Fibroblast of skin of back (primary cell): Measurements from ENCODE around the gene NFASC.
A peak's percentile ranks its signal among the peaks of the same experiment; 100 is the strongest.

Experiments used
- DNase-seq: peaks from one replicate; pipeline ENCODE4 v3.0.0-alpha.2; 2013

Gene NFASC

GRCh38 chr1:205065666-205066065 lies 195.0 kb downstream of the NFASC start:
- no peak for DNase-seq

GRCh38 chr1:205066141-205066818 lies 195.6 kb downstream of the NFASC start:
- DNase-seq = no peak

GRCh38 chr1:205067031-205067430 lies 196.4 kb downstream of the NFASC start:
- DNase-seq = no peak

GRCh38 chr1:205068001-205068400 lies 197.3 kb downstream of the NFASC start:
- no peak for DNase-seq

- DNase-seq = peak; percentile 14
Observed at GRCh38 chr1:205068457-205069040, 197.9 kb downstream of the NFASC start.

GRCh38 chr1:205069371-205070125 lies 198.9 kb downstream of the NFASC start:
- DNase-seq = no peak

- no peak for DNase-seq
Observed at GRCh38 chr1:205071028-205071409, 200.4 kb downstream of the NFASC start.

GRCh38 chr1:205071801-205072200 lies 201.1 kb downstream of the NFASC start:
- DNase-seq = no peak

- no peak for DNase-seq
Observed at GRCh38 chr1:205072286-205072685, 201.6 kb downstream of the NFASC start.
